ENCODE data around the gene PHAX. TPM values are rescaled to one million over a fixed set of nuclear protein-coding genes. Genes with fewer than 3 reads are reported as not detected.

Gene PHAX, protein sequence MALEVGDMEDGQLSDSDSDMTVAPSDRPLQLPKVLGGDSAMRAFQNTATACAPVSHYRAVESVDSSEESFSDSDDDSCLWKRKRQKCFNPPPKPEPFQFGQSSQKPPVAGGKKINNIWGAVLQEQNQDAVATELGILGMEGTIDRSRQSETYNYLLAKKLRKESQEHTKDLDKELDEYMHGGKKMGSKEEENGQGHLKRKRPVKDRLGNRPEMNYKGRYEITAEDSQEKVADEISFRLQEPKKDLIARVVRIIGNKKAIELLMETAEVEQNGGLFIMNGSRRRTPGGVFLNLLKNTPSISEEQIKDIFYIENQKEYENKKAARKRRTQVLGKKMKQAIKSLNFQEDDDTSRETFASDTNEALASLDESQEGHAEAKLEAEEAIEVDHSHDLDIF
- total RNA-seq: 71.1 and 103 TPM in 2 replicates

DNA sequence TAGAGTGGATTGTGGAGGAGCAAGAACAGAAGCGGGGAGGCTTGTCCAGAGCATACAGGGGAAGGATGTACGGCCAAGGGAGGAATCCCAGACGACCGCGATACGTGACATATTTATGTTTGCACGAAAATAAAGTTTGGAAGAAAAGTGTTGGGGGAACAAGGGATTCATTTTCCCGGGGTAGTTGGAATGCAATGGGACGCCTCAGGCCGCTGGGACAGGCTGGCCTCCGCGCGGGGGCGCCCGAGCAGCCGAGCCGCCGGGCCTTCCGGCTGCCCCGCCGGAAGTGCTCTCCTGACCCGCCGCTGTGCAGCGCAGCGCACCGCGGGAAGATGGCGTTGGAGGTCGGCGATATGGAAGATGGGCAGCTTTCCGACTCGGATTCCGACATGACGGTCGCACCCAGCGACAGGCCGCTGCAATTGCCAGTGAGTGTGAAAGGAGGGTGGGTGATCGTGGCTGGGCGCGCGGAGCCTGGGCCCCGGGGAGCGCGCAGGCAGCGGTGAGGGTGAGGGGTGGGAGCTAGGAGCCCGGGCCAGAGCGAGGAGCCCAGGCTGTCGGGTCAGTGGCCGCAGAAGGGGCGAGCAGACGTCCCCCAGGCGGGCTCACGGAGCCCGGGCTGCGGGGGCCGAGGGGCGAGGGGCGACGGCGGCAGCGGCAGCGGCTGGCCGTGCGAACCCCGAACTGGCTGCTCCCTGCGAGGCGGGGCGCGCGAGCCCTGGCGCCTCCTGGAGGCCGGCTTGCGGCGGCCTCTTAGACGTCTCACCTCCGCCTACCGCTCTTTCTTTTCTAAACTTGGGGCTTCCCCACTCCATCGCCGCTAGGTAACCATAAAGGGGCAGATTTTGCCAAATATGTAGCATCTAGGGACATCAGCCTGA, at the start of gene PHAX:
Gene PHAX (plus strand): TSS at position 317 of the 881 bp plus-strand sequence. CDS start 16 bp downstream, at position 333.

DNA sequence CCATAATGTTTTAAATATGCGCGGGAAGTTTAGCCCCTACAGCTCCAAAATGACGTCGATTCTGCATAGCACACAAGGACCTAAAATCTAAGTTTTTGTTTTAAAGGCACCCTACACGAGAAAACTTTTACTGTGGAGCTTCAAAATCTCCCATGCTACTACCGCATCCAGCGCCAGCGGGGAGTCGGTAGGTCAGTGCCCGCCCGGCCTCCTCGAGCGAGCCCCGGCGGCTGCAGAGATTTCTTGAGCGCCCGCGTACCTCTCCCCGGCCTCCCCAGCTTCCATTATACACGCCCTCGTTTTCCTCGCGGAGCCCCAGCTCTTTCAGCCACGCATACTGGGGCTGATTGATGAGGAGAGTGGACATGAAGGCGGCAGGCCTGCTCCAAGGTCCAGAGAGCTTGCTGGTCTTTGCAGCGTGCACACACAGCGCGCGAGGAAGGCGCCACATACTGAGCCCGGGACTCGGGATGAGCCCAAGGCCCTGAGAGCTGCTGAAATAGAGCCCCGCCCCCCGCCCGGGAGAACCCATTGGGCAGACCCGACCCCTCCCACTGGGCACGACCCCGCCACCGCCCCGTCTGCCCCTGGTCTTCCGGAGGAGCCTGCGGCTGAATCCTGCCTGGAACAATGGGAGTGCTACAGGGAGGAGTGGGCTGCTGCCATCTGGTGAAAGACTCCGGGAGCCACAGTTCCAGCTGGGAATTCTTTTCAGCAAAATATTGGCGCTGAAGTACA, 5.8 kb upstream of the PHAX start, which contains the start of gene ALDH7A1:
Gene ALDH7A1 (minus strand): TSS at position 472 of the 738 bp plus-strand sequence. CDS start 21 bp downstream, at position 451.

Other genes starting within 250 kb of the PHAX start
- gene GRAMD2B, start 177.5 kb upstream of the PHAX start, total RNA-seq: 11.5 and 17.0 TPM in 2 replicates
- 29.9 and 53.7 TPM in 2 replicates for gene ALDH7A1, start 5.7 kb upstream of the PHAX start, total RNA-seq
- 28.0 and 101 TPM in 2 replicates for gene LMNB1, start 176.2 kb downstream of the PHAX start, total RNA-seq